Muscle of back (tissue), 11 donors: Measurements from ENCODE around the gene TMEM201. TPM values are rescaled to one million over a fixed set of nuclear protein-coding genes. Genes with fewer than 3 reads are reported as not detected.
A peak's percentile ranks its signal among the peaks of the same experiment; 100 is the strongest.

Source experiments
- DNase-seq, 3 donors: peaks; one replicate each; pipeline versions ENCODE4 v3.0.0 to v3.0.0-alpha.2; 2013
- polyA plus RNA-seq, 10 donors: library from polyadenylated mRNA; unstranded; fragments of 120-200 nt; gene quantifications; one replicate each; pipeline ENCODE4 v1.2.1, GENCODE V29; 2013; ENCODE audit not compliant: insufficient read length in 10 of 10

TMEM201 gene
- polyA plus RNA-seq, 10 donors, result 12.3 to 19.1 (median 16.3) TPM

GRCh38 chr1:9652379-9653209, 63.9 kb downstream of the TMEM201 start:
- DNase-seq, result no peak

- no peak for DNase-seq
Measured at GRCh38 chr1:9653210-9653490, 64.4 kb downstream of the TMEM201 start.

GRCh38 chr1:9653491-9654050, 64.9 kb downstream of the TMEM201 start:
- no peak for DNase-seq

- DNase-seq, result peak in 1 of 3 donors; percentile 39
Measured at GRCh38 chr1:9654051-9654833, 65.5 kb downstream of the TMEM201 start.

- DNase-seq, result no peak
Measured at GRCh38 chr1:9654834-9655723, 66.4 kb downstream of the TMEM201 start.

GRCh38 chr1:9655836-9656235, 67.1 kb downstream of the TMEM201 start:
- no peak for DNase-seq

GRCh38 chr1:9657521-9658032, 68.9 kb downstream of the TMEM201 start:
- DNase-seq, result no peak

- DNase-seq, result no peak
Measured at GRCh38 chr1:9658199-9658598, 69.5 kb downstream of the TMEM201 start.

GRCh38 chr1:9659328-9659727, 70.6 kb downstream of the TMEM201 start:
- peak in 1 of 3 donors; percentile 47 for DNase-seq

- DNase-seq, result no peak
Measured at GRCh38 chr1:9663257-9663656, 74.5 kb downstream of the TMEM201 start.

Other genes starting within 250 kb of the TMEM201 start
- gene SLC25A33, start 49.4 kb upstream of the TMEM201 start, polyA plus RNA-seq, result 1 to 10 TPM; 1.3 to 2.1 (median 1.4) TPM
- gene PIK3CD, start 62.8 kb downstream of the TMEM201 start, polyA plus RNA-seq, result 1 to 10 TPM; 1.8 to 6.1 (median 2.8) TPM
- 10 to 100 TPM; 60.4 to 98.9 (median 73.4) TPM for gene CLSTN1, start 235.1 kb downstream of the TMEM201 start, polyA plus RNA-seq